ENCODE results near the gene PPP2R2B.

GRCh38 chr5:146726891-146727290 is 151.7 kb downstream of the PPP2R2B start:
- no peak for TF ChIP-seq REST (IDR thresholded peaks at IDR 0.05; ENCODE audit: low read depth)
- TF ChIP-seq CEBPB (IDR thresholded peaks at IDR 0.05), result no peak
- no peak for TF ChIP-seq EP300 (IDR thresholded peaks at IDR 0.05; ENCODE audit: borderline replicate concordance)
